ENCODE results near the gene ANO4.

ANO4 gene

DNA sequence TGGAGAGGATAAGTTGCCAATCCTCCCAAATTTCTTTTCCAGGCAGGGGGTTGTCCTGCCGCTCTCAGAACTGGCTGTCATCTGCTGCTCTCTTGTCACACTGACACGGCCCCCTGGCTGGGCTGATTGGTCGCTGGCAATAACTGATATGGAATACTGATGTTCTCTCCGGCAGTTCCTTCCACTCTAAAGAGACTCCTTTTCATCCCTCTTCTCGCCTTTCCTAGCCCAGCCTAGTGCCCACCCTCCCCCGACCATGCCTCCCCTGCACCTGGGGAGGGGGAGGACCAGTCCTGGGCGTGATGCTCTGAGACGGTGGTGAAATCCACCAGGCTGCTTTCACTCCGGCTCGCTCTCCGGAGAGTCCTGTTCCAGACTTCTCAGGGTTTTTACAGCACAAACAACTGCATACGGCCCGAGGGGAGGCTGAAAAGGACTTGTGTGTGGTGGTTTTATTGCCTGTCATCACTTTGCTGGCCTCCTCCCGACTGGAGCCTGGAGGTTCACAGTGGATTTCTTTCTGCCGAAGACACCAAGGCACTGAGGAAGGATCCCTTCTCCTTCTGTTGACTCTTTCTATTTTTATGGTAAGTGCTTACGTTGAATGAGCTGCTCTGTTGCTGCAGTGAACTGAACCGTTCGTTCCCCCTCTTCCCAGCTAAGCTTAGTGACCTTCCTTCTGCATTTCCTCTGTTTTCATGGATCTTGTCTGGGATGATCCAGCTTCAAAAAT, at the start of gene ANO4:
TSS of gene ANO4 (plus strand) at position 336 of the 733 bp plus-strand sequence. CDS start 107,010 bp downstream, outside the sequence.
- no peak for DNase-seq (ENCODE audit: low read depth)

DNA sequence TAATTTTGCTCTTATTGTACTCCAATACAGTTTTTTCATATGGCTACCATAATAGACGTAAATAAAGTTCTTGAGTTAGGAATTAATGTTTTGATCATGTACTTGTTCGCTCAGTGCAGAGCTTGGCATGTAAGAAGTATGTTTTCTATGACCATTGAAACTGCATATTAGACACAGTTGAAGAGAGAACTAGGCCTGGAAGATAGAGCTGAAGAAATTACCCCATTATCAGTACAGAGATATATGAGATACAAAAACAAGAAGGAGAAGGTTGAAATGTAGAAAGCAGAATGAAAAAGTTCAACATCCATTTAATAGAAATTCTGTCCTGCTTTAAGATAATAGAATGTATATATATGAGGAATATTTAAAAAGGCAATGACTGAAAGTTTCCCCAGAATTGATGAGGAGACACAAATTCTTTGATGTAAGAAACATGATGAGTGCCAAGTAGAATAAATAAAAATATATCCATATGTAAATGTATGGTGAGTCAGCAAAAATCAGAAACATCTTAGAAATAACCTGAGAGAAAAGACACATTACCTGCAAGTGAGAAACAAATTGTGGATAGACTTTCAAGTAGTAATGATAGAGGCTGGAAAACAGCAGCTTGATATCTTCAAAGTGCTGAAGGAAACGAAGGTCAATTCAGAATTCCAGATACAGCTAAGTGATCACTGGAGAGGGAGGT, 49.1 kb upstream of the ANO4 start:
- DNase-seq (ENCODE audit: low read depth): no peak

DNA sequence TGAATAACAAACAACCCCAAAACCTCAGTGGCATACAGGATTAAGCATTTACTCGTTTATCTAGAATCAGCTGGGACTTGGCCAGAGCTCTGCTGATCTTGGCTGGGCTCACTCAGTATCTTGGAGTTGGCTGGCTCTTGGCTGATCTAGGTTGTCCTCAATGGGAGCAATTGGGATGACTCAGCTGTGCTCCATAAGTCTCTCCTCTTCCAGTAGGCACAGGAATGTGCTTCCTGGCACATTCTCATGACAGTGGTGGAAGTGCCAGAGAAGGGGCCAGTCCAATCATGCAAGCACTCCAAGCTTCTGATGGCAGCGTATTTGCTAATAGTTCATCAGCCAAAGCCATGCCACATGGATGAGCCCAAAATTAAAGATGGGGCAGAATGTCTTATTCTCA, 41.7 kb upstream of the ANO4 start:
- DNase-seq (ENCODE audit: low read depth): no peak

DNA sequence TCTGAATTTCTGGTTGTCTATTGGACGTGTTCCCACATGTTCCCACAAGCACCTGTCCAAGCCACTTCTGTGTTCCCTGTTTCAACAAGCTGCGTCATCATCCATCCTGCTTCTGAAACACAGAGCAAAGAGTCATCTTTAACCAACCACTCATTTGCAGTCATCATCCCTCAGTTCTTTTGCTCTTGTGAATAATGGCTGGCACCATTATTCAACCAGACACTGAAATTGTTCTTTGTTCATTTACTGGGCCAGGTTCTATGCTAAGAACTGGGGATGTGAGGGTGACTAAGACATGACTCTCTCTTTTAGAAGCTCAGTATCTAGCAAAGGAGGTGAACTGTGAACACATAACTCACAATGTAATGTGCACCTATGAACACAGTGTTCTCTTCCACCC, 40.7 kb upstream of the ANO4 start:
- DNase-seq (ENCODE audit: low read depth): no peak

DNA sequence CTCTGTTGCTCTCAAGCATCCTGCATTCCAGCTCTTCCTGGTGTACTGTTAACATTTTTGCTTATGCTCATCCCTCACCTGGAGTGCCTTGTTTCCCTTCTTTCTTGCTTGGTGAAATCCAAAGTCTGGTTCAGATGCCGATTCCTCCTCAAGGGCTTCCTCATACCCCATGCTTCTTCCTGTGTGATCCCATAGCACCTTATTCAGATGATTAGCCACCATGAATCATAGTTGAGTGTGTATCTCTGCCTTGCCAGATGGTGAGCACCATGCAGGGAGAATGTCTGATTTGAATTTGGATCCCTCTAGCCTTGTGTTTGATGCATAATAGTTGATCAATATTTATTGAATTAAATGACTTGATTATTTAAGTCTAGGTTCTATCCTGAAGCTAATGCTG, 39.4 kb upstream of the ANO4 start:
- DNase-seq (ENCODE audit: low read depth): no peak

DNA sequence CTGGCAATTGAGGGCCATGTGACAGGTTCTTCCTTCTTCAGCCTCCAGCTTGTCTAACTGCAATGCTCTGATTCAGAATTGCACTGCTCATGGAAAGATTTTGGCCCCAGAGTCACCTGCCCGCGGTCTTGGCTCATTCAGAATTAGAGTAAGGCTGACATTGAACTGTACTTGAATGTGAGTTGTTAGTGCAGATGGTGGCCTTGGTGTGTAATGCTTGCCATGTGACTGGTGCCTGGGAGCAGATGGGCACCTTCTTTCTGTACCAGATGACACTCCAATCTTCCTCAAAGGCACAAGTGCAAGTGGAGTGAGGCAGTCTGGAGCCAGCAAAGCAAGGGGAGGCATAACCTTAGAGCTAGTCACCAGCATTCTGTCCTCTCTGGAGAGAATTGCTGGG, 36.5 kb upstream of the ANO4 start:
- DNase-seq (ENCODE audit: low read depth): no peak

DNA sequence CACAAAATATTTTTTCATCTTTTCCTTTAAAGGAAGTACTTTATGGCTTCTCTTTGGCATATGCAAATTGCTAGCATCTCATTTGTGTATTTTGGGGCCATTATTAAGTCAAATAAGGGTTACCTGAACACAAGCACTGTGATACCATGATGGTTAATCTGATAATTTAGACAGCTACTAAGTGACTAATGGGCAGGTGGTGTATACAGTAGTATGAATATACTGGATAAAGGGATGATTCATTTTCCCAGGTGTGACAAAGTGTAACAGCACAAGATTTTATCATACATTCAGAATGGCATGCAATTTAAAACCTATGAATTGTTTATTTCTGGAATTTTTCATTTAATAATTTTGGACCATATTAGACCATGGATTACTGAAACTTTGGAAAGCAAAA, 27.2 kb upstream of the ANO4 start:
- DNase-seq (ENCODE audit: low read depth): no peak

DNA sequence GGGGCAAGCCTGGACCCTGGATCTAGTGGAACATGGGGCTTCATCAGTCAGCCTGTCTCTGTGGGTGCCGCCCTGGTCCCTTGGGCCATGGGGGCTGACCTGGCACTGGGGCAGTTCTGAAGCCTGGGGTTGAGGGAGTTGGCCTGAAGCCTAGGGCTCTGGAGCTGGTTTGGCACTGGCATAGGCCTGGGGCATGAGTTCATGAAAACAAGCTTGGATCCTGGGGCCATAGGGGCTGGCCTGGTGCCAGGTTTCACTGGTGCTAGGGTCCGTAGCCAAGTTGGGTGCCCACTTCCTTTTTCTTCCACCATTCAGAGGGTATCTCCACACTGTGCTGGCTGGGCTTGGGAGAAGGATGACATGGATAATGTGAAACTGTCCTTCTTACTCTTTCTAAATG, 26.6 kb upstream of the ANO4 start:
- DNase-seq (ENCODE audit: low read depth): no peak

DNA sequence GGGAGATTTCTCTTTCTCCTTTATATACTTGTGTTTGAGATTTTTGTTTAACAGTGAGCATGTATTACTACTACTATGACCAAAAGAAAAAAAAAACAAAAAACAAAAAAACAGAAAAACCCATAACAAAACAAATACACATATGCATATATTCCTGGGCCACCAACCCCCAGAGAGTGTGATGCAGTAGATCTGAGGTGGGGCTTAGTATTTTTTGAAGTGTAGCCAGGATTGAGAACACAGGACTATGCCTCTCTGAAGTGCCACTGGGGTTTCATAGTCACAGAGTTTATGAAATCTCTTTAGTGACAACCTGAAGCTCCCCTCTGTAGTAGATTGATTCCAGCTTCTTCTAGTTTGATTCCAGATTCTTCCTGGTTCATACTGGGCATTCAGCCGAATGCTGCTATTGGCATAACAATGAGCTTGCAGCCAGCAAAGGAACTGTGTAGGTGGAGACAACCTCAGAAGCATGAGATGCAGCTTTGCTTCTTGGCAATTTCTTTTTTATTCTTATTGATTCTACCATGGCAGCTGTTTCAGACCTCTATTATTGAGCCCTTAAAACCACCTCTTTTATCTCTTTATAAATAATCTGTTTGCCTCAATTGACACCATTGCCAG, 15.5 kb upstream of the ANO4 start:
- DNase-seq (ENCODE audit: low read depth): no peak

DNA sequence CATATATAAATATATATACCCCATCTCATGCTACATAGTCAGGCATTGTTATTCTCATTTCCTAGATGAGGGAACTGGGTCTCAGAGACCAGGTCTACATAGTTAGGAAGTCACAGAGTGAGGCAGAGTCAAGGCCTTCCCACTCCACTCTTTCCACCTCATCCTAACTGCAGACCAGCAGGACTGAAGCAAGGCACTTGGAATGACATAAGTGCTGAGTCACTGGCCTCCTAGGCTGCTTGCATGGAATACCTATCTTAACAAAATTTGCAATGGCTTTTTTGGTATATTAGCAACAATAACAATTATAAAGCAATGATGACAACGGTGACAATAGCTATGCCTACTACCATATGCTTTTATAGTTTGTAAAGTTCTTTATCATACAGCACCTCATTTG, 5.4 kb upstream of the ANO4 start:
- DNase-seq (ENCODE audit: low read depth): no peak

DNA sequence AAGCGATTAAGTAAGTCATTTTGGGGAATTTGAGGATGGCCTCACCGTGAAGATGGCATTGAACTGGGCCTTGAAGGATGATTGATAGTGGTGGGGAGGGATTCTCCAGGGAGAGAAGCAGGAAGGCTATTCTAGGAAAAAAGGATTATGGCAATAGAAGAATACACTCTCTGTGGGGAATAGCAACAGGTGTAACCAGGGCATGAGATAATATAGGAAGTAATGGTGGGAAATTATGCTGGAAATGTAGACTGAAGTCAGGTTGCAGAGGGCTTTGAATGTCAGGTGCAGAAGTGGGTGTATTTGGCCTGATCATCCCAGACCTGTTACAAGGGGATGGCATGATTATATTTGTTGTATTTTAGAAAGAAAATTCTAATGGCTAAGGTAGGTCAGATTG, 4.6 kb upstream of the ANO4 start:
- no peak for DNase-seq (ENCODE audit: low read depth)

DNA sequence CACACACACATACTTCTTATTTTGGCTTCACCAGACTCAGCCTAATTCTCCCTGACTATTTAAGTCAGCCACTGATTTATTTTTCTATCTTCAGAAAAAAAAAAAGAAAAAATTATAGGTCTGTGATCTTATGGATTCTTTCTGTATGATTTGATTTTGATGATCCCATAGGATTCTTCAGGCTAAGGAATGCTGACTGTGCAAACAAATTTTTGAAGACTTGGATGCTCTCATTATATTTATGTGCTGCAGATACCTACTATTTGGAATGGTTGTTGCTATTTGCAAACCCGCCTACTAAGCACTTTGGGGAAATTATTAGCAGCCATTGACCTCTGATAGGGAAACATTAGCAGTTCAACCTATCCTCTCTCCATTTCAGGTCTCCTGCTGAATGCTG, 4.0 kb upstream of the ANO4 start:
- no peak for DNase-seq (ENCODE audit: low read depth)

DNA sequence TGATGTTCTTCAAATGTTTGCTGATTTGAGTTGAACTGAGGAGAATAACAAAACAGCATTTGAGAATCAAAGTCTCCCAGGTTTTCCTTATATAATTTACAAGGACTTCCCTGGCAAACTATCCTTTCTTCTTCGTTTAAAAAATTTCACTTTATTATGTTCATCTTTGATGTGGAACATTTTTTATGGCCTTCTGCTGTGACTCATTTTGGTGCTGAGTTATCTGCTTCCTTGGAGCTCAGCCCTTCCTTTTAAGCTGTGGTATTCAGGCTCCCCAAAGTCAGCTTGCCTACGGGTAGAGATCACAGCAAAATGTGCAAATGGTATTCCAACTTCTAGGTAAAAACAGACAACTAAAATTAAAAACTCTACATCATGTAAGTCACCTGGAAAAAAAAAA, 1.4 kb upstream of the ANO4 start:
- DNase-seq (ENCODE audit: low read depth): no peak

DNA sequence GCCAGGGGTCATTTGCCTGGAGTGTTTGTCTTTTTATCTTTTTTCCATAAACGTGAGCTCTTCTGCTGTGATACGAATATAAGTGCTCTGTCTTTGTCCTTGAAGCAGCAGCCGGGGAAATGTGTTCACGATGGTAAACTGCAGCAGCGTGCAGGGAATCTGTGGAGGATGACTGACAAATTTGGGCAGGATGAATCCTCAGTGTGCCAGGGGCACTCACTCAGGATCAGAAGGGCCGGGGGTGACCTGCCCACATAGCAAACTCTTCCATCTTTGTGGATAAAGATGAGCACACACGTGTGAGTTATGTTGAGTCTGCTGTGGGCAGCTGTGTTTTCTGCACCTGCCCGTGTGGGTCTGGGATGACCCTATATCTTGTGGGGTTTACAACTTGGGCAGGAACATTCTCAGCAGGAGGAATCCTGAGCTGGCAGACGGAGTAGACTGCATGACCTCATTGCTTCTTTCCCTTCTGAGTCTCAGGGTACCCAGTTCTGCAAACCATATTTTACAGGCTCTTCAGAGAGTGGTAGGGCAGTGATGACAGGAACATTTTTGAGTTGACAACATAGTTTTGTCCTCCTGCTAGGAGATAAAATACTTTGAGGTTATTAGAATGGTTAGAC, 711 bp downstream of the ANO4 start:
- no peak for DNase-seq (ENCODE audit: low read depth)

DNA sequence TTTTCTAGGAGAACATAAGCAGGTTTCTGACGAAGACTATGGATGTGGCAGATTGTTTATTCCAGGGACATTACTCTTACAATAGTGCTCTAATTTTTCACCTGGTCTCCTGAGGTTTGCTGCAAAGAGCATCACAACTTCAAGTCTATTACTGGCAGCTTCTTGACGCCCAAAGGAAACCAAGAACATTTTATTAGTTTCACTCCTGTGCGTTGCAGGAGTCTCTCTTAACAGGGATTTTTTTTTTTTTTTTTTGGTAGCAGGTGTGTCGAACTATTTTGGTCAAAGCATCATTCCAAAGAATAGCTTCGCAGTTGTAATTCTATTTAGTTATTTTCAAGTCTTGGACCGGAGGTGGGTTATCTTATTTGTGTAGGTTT, 1.2 kb downstream of the ANO4 start:
- no peak for DNase-seq (ENCODE audit: low read depth)

DNA sequence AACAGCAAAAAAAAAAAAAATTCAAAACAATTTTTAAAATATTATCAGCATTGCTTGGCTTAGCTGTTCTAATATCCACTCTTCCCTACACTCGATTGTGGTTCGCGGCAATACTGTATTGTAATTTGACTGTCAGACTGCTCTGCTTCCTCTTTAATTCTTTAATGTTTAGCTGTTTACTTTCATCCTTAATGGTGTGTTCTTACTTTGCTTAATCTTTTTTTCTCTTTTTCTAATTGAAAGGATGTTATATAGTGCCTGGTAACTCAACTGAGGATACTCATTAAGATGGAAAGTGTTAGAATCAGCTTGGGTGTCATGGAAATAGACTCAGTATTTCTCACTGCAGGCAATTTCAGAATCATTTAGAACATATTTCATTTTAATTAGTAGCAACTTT, 2.0 kb downstream of the ANO4 start:
- no peak for DNase-seq (ENCODE audit: low read depth)

DNA sequence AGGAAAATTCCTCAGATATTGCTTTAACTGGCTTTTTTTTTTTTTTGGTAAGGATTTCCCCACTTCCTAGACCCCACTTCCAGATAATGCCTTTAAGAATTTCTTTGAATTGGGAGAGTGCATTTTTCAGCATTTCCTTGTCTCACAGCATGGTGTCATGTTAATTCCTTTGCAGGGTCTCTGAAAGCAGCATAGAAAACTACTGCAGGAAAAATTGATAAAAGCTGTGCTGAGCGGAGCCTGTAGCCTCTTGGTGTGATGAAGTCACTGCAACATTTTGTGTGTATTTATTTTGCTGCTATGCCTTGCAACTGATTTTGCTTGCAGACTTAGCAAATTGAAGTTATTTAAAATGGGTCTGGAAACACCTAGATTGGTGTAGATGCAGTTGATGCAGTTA, 2.7 kb downstream of the ANO4 start:
- DNase-seq (ENCODE audit: low read depth): no peak

DNA sequence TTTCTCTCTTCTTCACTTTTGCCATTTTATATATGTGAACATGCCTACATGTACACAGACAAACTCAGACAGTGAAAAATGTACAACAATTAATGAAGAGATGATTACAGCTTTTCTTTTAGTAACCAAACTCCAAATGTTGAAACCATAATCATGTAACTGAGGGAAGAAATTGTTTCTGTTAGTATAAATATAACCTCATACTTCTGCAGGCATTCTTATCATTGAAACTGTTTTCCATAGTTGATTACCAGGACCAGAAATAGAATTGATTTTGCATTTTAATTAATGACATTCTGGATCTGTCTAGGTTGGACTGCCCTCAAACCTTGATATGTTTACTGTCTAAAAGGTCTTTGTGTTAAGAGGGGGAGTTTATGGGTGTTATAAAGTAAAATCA, 3.2 kb downstream of the ANO4 start:
- DNase-seq (ENCODE audit: low read depth): no peak

DNA sequence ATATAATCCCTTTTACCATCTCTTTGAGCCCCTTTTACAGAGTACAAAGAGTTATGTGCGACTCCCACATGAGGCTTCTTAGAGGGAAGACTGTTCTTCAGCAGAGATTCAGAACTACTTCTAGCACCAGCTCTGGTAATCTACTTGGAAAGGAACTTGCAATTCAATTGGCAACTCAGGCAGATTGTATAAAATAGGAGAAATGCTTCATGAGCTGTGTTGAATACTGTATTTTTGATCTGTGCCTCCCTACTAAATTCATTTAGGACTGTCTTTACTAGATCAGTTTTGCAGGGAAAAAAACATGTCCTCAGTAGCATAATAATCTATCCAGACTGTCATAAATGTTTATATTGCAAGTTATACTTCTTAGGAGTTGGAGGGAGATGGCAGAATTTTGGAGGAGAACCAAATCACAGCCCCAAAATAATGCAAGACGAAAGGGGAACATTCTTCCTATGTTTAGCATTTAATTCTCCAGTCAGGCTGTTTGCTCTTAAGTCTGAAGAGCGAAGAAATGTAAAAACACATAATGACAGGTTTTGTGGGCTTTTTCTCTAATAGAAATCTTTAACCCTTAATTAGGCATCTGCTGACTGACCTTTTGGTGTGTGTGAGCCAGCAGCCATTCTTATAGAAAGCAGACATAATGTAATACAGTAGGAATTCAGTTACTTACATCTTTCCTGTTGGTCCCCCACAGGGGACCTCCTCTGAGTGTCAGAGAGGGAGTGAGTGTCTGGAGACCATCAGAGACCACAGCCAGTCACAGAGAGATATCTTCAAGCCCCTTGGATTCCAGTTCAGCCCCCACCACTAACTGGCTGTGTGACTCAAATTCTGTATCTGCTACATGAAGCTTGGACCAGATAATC, 3.9 kb downstream of the ANO4 start:
- DNase-seq (ENCODE audit: low read depth): peak; percentile 49

DNA sequence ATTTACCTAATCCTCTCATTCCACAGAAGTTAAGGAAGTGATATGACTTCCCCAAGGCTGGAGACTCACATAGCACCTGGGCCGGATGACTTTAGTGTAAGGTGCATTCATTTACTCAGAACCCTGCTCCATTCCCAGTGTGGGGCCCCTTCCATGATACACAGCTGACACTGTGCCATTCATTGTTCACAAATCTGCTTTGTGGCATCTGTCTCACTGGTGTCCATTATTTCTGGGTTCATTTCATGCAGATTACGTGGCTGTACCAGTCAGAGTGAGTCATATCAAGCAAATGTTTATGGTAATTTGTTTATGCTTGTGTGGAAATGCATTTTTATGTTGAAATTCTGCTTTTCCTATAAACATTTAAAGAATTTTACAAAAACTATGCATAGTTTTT, 5.2 kb downstream of the ANO4 start:
- no peak for DNase-seq (ENCODE audit: low read depth)

DNA sequence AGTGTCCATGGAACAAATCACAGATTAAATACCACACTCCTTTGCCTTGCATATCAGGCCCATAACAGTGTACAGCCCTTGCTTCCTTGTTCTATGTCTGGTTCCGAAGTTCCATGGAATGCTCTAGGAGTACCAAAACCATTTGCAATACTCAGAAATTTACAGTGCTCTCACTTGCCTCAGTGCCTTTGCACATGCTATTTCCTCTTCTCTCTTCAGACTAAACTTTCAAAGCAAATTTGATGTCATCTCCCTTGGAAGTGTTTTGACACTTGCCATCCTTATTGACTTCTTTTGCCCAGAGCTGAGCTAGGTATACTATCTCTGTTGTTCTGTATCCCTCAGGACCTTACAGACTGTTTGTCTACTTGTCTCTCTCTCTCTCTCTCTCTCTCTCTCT, 6.1 kb downstream of the ANO4 start:
- DNase-seq (ENCODE audit: low read depth): no peak

DNA sequence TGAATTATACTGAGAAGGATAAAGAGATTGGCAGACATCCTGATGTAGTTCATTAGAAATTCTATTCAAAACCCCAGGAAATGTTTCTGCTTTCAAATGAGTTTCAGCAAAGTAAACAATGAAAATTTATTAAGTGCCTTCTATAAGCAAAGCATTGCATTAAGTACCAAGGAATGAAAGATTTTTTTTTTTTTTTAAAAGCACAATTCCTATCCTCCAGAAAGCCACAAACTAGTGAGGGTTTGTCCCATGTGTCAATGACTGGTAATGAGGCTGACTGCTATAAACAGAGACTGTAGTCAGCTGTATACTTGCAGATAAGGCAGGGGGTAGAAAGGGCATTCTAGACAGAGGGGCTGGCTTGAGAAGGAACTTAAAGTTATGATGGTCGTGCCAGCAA, 6.7 kb downstream of the ANO4 start:
- DNase-seq (ENCODE audit: low read depth): no peak

Measured in non-pigmented ciliary epithelial cell (primary cell).